HEK293 (cell line): ENCODE data around the gene NOS1AP.

Source experiments
- CTCF ChIA-PET: fragments of 350-600 bp; formaldehyde crosslinking; extraction: SDS; loops from one replicate; lab custom pipeline; 2021; ENCODE audit warnings: antibody characterized with exemption; lab: Yijun Ruan, JAX
- POLR2A ChIA-PET: fragments of 300-600 bp; formaldehyde crosslinking; extraction: SDS; loops from one replicate; lab custom pipeline; 2020; ENCODE audit warnings: antibody characterized with exemption, inconsistent platforms; lab: Yijun Ruan, JAX
- H3K27ac ChIP-seq: fragments of 200-500 bp; sonication (Bioruptor generic); 2 replicates; pipeline ENCODE4 v1.5.1; 2014; ENCODE audit warnings: low read depth, low read length, control low read depth, inconsistent platforms; ENCODE audit errors: extremely low read depth
- H3K36me3 ChIP-seq, 2 experiments: fragments of 200-500 bp in 1 of 2; sonication (Bioruptor generic) in 1 of 2; 1 replicate in 1 of 2; 2 replicates in 1 of 2; pipeline ENCODE4 v1.5.1; 2014 to 2017; ENCODE audit warnings: inconsistent platforms in 2 of 2, low read length in 2 of 2; ENCODE audit not compliant: control insufficient read depth in 2 of 2, insufficient read depth in 1 of 2
- H3K4me1 ChIP-seq: fragments of 200-500 bp; sonication (Bioruptor generic); 2 replicates; pipeline ENCODE4 v1.5.1; 2014; ENCODE audit warnings: mild to moderate bottlenecking, low read length, inconsistent platforms; ENCODE audit not compliant: control insufficient read depth, insufficient read depth
- H3K4me3 ChIP-seq: 2 replicates; pipeline ENCODE4 v1.5.1; 2011; ENCODE audit warnings: low read depth, mild to moderate bottlenecking, control low read depth, low read length, moderate library complexity
- H3K9me3 ChIP-seq: fragments of 200-500 bp; sonication (Bioruptor generic); 2 replicates; pipeline ENCODE4 v1.5.1; 2014; ENCODE audit warnings: low read depth, low read length, inconsistent platforms; ENCODE audit not compliant: control insufficient read depth, insufficient read depth
- EGR2 ChIP-seq: fragments of 450-650 bp; formaldehyde crosslinking; IDR thresholded peaks from 2 replicates; pipeline ENCODE4 v1.5.1; 2016; ENCODE audit warnings: low read depth, missing biosample characterization, missing genetic modification characterization
- FEZF1 ChIP-seq: fragments of 450-650 bp; formaldehyde crosslinking; IDR thresholded peaks from 2 replicates; pipeline ENCODE4 v1.5.1; 2016; ENCODE audit warnings: missing biosample characterization, missing genetic modification characterization
- IKZF3 ChIP-seq: fragments of 450-650 bp; IDR thresholded peaks from 2 replicates; pipeline ENCODE4 v1.5.0; 2018; ENCODE audit warnings: missing biosample characterization, mild to moderate bottlenecking, missing genetic modification characterization, moderate library complexity
- KLF1 ChIP-seq: fragments of 450-650 bp; formaldehyde crosslinking; IDR thresholded peaks from 2 replicates; pipeline ENCODE4 v1.5.1; 2016; ENCODE audit warnings: missing biosample characterization, missing genetic modification characterization
- SP7 ChIP-seq: fragments of 450-650 bp; formaldehyde crosslinking; IDR thresholded peaks from 2 replicates; pipeline ENCODE4 v1.5.1; 2016; ENCODE audit warnings: missing biosample characterization, missing genetic modification characterization
- ZBTB7A ChIP-seq: fragments of 450-650 bp; formaldehyde crosslinking; IDR thresholded peaks from 2 replicates; pipeline ENCODE4 v1.5.1; 2016; ENCODE audit warnings: low read depth, missing biosample characterization, missing genetic modification characterization
- ZBTB8A ChIP-seq: fragments of 450-650 bp; formaldehyde crosslinking; IDR thresholded peaks from 2 replicates; pipeline ENCODE4 v1.5.1; 2016; ENCODE audit warnings: missing biosample characterization, missing genetic modification characterization
- ZFP37 ChIP-seq: fragments of 450-650 bp; formaldehyde crosslinking; IDR thresholded peaks from 2 replicates; pipeline ENCODE4 v1.5.1; 2016; ENCODE audit warnings: missing biosample characterization, missing genetic modification characterization
- ZIC2 ChIP-seq: fragments of 450-650 bp; formaldehyde crosslinking; IDR thresholded peaks from 2 replicates; pipeline ENCODE4 v1.5.1; 2016; ENCODE audit warnings: missing biosample characterization, missing genetic modification characterization
- ZNF184 ChIP-seq: fragments of 450-650 bp; IDR thresholded peaks from 2 replicates; pipeline ENCODE4 v1.5.1; 2018; ENCODE audit warnings: missing biosample characterization, mild to moderate bottlenecking, missing genetic modification characterization
- ZNF311 ChIP-seq: fragments of 450-650 bp; formaldehyde crosslinking; IDR thresholded peaks from 2 replicates; pipeline ENCODE4 v1.5.1; 2017; ENCODE audit warnings: missing biosample characterization, missing genetic modification characterization, borderline replicate concordance
- ZNF529 ChIP-seq: fragments of 450-650 bp; formaldehyde crosslinking; IDR thresholded peaks from 2 replicates; pipeline ENCODE4 v1.5.1; 2017; ENCODE audit warnings: missing genetic modification characterization, missing biosample characterization; ENCODE audit not compliant: insufficient replicate concordance
- ZNF654 ChIP-seq: fragments of 450-650 bp; formaldehyde crosslinking; IDR thresholded peaks from 2 replicates; pipeline ENCODE4 v1.5.1; 2016; ENCODE audit warnings: low read depth, missing biosample characterization, missing genetic modification characterization
- TF ChIP-seq, protein P1 (sequence below): fragments of 450-650 bp; formaldehyde crosslinking; IDR thresholded peaks from 2 replicates; pipeline ENCODE4 v1.5.1; 2016; ENCODE audit warnings: missing biosample characterization, missing genetic modification characterization
- TF ChIP-seq, protein P2 (sequence below): fragments of 450-650 bp; formaldehyde crosslinking; IDR thresholded peaks from 2 replicates; pipeline ENCODE4 v1.5.1; 2016; ENCODE audit warnings: missing biosample characterization, missing genetic modification characterization, borderline replicate concordance
- TF ChIP-seq, protein P3 (sequence below): fragments of 450-650 bp; formaldehyde crosslinking; IDR thresholded peaks from 2 replicates; pipeline ENCODE4 v1.5.1; 2016; ENCODE audit warnings: missing biosample characterization, missing genetic modification characterization
- TF ChIP-seq, protein P4 (sequence below): fragments of 450-650 bp; formaldehyde crosslinking; IDR thresholded peaks from 2 replicates; pipeline ENCODE4 v1.5.0; 2017; ENCODE audit warnings: missing biosample characterization, missing genetic modification characterization, borderline replicate concordance
- TF ChIP-seq, protein P5 (sequence below): fragments of 450-650 bp; formaldehyde crosslinking; IDR thresholded peaks from 2 replicates; pipeline ENCODE4 v1.5.1; 2017; ENCODE audit warnings: missing biosample characterization, mild to moderate bottlenecking, missing genetic modification characterization, moderate library complexity
- TF ChIP-seq, protein P6 (sequence below): fragments of 450-650 bp; formaldehyde crosslinking; IDR thresholded peaks from 2 replicates; pipeline ENCODE4 v1.5.1; 2016; ENCODE audit warnings: missing biosample characterization, missing genetic modification characterization

Gene NOS1AP

DNA sequence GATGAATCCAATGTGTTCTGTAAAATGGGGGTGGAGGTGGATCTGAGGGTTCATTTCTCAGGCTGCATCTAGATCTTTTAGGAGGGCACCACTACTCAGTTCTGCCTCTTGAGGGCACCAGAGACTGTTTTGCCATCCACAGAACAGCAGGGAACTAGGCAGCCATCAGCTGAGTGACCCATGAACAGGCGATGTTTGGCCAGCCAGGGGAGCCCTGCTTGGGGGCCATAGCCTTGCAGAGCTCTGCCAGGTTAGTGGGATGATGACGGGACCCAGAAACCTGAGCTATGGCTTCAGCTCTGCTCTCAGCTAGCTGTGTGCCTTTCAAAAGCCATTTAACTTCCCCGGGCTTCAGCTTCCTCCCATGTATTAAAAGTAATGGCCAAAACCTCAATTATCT is 13.4 kb upstream of the NOS1AP start (continued):
- TF ChIP-seq, protein P1, sequence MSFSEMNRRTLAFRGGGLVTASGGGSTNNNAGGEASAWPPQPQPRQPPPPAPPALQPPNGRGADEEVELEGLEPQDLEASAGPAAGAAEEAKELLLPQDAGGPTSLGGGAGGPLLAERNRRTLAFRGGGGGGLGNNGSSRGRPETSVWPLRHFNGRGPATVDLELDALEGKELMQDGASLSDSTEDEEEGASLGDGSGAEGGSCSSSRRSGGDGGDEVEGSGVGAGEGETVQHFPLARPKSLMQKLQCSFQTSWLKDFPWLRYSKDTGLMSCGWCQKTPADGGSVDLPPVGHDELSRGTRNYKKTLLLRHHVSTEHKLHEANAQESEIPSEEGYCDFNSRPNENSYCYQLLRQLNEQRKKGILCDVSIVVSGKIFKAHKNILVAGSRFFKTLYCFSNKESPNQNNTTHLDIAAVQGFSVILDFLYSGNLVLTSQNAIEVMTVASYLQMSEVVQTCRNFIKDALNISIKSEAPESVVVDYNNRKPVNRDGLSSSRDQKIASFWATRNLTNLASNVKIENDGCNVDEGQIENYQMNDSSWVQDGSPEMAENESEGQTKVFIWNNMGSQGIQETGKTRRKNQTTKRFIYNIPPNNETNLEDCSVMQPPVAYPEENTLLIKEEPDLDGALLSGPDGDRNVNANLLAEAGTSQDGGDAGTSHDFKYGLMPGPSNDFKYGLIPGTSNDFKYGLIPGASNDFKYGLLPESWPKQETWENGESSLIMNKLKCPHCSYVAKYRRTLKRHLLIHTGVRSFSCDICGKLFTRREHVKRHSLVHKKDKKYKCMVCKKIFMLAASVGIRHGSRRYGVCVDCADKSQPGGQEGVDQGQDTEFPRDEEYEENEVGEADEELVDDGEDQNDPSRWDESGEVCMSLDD (tag by site-specific recombination): no peak
- no peak for TF ChIP-seq ZNF311 (tag by site-specific recombination)

DNA sequence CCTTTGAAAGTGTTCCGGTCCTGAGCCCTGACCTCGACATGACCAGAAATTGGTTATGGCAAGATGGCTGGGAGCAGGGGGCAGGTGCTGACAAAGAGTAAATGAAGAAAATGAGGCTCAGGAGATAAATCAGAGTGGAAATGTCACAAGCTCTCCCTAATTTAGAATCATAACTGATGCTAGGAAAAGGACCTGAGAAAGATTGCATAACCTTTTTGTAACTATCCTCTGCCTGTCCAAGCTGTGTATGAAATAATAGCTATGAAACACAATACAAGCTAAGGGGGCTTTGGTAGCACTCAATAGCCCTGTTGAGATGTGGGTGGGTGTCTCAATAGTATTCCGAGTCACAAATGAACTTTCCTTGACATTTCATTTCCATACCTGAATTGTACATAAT is 12.9 kb upstream of the NOS1AP start:
- Histone ChIP-seq H3K9me3 (no peaks in the 10 kb centered on the region), H3K27ac (no peak overlapping the region), H3K36me3 (no peaks in the 10 kb centered on the region), H3K4me1 (no peaks in the 10 kb centered on the region)
- POLR2A ChIA-PET: no interaction called here
- TF ChIP-seq, protein P2, sequence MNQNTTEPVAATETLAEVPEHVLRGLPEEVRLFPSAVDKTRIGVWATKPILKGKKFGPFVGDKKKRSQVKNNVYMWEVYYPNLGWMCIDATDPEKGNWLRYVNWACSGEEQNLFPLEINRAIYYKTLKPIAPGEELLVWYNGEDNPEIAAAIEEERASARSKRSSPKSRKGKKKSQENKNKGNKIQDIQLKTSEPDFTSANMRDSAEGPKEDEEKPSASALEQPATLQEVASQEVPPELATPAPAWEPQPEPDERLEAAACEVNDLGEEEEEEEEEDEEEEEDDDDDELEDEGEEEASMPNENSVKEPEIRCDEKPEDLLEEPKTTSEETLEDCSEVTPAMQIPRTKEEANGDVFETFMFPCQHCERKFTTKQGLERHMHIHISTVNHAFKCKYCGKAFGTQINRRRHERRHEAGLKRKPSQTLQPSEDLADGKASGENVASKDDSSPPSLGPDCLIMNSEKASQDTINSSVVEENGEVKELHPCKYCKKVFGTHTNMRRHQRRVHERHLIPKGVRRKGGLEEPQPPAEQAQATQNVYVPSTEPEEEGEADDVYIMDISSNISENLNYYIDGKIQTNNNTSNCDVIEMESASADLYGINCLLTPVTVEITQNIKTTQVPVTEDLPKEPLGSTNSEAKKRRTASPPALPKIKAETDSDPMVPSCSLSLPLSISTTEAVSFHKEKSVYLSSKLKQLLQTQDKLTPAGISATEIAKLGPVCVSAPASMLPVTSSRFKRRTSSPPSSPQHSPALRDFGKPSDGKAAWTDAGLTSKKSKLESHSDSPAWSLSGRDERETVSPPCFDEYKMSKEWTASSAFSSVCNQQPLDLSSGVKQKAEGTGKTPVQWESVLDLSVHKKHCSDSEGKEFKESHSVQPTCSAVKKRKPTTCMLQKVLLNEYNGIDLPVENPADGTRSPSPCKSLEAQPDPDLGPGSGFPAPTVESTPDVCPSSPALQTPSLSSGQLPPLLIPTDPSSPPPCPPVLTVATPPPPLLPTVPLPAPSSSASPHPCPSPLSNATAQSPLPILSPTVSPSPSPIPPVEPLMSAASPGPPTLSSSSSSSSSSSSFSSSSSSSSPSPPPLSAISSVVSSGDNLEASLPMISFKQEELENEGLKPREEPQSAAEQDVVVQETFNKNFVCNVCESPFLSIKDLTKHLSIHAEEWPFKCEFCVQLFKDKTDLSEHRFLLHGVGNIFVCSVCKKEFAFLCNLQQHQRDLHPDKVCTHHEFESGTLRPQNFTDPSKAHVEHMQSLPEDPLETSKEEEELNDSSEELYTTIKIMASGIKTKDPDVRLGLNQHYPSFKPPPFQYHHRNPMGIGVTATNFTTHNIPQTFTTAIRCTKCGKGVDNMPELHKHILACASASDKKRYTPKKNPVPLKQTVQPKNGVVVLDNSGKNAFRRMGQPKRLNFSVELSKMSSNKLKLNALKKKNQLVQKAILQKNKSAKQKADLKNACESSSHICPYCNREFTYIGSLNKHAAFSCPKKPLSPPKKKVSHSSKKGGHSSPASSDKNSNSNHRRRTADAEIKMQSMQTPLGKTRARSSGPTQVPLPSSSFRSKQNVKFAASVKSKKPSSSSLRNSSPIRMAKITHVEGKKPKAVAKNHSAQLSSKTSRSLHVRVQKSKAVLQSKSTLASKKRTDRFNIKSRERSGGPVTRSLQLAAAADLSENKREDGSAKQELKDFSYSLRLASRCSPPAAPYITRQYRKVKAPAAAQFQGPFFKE (tag by site-specific recombination): no peak
- no peak for TF ChIP-seq FEZF1 (tag by site-specific recombination)
- TF ChIP-seq, protein P3, sequence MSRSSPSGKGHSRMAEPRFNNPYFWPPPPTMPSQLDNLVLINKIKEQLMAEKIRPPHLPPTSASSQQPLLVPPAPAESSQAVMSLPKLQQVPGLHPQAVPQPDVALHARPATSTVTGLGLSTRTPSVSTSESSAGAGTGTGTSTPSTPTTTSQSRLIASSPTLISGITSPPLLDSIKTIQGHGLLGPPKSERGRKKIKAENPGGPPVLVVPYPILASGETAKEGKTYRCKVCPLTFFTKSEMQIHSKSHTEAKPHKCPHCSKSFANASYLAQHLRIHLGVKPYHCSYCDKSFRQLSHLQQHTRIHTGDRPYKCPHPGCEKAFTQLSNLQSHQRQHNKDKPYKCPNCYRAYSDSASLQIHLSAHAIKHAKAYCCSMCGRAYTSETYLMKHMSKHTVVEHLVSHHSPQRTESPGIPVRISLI (tag by site-specific recombination): no peak
- TF ChIP-seq, protein P4, sequence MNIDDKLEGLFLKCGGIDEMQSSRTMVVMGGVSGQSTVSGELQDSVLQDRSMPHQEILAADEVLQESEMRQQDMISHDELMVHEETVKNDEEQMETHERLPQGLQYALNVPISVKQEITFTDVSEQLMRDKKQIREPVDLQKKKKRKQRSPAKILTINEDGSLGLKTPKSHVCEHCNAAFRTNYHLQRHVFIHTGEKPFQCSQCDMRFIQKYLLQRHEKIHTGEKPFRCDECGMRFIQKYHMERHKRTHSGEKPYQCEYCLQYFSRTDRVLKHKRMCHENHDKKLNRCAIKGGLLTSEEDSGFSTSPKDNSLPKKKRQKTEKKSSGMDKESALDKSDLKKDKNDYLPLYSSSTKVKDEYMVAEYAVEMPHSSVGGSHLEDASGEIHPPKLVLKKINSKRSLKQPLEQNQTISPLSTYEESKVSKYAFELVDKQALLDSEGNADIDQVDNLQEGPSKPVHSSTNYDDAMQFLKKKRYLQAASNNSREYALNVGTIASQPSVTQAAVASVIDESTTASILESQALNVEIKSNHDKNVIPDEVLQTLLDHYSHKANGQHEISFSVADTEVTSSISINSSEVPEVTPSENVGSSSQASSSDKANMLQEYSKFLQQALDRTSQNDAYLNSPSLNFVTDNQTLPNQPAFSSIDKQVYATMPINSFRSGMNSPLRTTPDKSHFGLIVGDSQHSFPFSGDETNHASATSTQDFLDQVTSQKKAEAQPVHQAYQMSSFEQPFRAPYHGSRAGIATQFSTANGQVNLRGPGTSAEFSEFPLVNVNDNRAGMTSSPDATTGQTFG (tag by site-specific recombination): no peak
- TF ChIP-seq, protein P5, sequence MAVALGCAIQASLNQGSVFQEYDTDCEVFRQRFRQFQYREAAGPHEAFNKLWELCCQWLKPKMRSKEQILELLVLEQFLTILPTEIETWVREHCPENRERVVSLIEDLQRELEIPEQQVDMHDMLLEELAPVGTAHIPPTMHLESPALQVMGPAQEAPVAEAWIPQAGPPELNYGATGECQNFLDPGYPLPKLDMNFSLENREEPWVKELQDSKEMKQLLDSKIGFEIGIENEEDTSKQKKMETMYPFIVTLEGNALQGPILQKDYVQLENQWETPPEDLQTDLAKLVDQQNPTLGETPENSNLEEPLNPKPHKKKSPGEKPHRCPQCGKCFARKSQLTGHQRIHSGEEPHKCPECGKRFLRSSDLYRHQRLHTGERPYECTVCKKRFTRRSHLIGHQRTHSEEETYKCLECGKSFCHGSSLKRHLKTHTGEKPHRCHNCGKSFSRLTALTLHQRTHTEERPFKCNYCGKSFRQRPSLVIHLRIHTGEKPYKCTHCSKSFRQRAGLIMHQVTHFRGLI (tag by site-specific recombination): no peak
- no peak for TF ChIP-seq KLF1
- TF ChIP-seq ZFP37 (tag by site-specific recombination): no peak
- no peak for TF ChIP-seq ZNF654
- no peak for TF ChIP-seq ZNF529 (tag by site-specific recombination)
- TF ChIP-seq SP7 (tag by site-specific recombination): no peak
- no peak for TF ChIP-seq ZIC2 (tag by site-specific recombination)
- TF ChIP-seq ZBTB7A: no peak
- no peak for TF ChIP-seq IKZF3
- no peak for TF ChIP-seq EGR2 (tag by site-specific recombination)
- no peak for TF ChIP-seq ZNF184 (tag by site-specific recombination)
- TF ChIP-seq, protein P6, sequence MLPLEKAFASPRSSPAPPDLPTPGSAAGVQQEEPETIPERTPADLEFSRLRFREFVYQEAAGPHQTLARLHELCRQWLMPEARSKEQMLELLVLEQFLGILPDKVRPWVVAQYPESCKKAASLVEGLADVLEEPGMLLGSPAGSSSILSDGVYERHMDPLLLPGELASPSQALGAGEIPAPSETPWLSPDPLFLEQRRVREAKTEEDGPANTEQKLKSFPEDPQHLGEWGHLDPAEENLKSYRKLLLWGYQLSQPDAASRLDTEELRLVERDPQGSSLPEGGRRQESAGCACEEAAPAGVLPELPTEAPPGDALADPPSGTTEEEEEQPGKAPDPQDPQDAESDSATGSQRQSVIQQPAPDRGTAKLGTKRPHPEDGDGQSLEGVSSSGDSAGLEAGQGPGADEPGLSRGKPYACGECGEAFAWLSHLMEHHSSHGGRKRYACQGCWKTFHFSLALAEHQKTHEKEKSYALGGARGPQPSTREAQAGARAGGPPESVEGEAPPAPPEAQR (tag by site-specific recombination): no peak
- TF ChIP-seq ZBTB8A (tag by site-specific recombination): no peak
- TF ChIP-seq, all 188 proteins: peak for 0
- no peak overlapping the region for H3K4me3 ChIP-seq
- CTCF ChIA-PET: interaction anchor here (0.5 to 2.0 kb wide), 43 partner anchors 9 to 800 kb away, joined by 3 to 53 read pairs (median 4); no protein-coding TSS in a partner anchor
